D721Med (cell line): ENCODE results near the gene IFNA13.

Experiments used
- DNase-seq: peaks from one replicate; pipeline ENCODE4 v3.0.0; 2011; ENCODE audit warnings: low spot score; ENCODE audit not compliant: insufficient read length
- FAIRE-seq: peaks from 2 replicates; lab custom pipeline; 2011; peaks lifted over from hg19 to GRCh38; lab: Jason Lieb, UNC
- CTCF ChIP-seq: IDR thresholded peaks from 2 replicates; pipeline ENCODE4 v1.5.1; 2012; ENCODE audit warnings: mild to moderate bottlenecking, control low read depth; ENCODE audit not compliant: insufficient read depth; ENCODE audit errors: missing control alignments

IFNA13 gene

GRCh38 chr9:21350787-21351186 is 17.1 kb downstream of the IFNA13 start, which contains the start of gene IFNA6:
Gene IFNA6, minus strand, starts transcription at chr9:21350887. Its CDS starts 0 bp downstream, at chr9:21350887.
- no peak for TF ChIP-seq CTCF
- no peak for FAIRE-seq

GRCh38 chr9:21348430-21348970 is 19.4 kb downstream of the IFNA13 start:
- FAIRE-seq: no peak

More at GRCh38 chr9:21350787-21351186, 17.1 kb downstream of the IFNA13 start, which contains the start of gene IFNA6:
- no peak for DNase-seq

GRCh38 chr9:21340735-21341134 is 27.1 kb downstream of the IFNA13 start:
- DNase-seq: no peak
- no peak for FAIRE-seq
- no peak for TF ChIP-seq CTCF

More at GRCh38 chr9:21348430-21348970, 19.4 kb downstream of the IFNA13 start:
- no peak for TF ChIP-seq CTCF
- no peak for DNase-seq

GRCh38 chr9:21336457-21336856 is 31.4 kb downstream of the IFNA13 start:
- FAIRE-seq (no peak), DNase-seq (no peak)
- no peak for TF ChIP-seq CTCF

- no peak for FAIRE-seq
- DNase-seq: peak; percentile 78
- TF ChIP-seq CTCF: no peak
These were observed 32.9 kb downstream of the IFNA13 start, which contains the start of gene KLHL9 for GRCh38 chr9:21334701-21335632. Gene KLHL9, minus strand, starts transcription at chr9:21335404. Its CDS starts 545 bp downstream, at chr9:21334859.

GRCh38 chr9:21333226-21333625 is 34.6 kb downstream of the IFNA13 start:
- no peak for FAIRE-seq
- DNase-seq: no peak
- no peak for TF ChIP-seq CTCF
